NCI-H2081 (cell line): ENCODE measurements around the gene CCDC12.

ENCODE experiments used
- DNase-seq, 2 experiments: peaks; one replicate each; lab custom pipeline; 2025; lab: John Stamatoyannopoulos, UW

The CCDC12 gene

GRCh38 chr3:46874430-46874829 lies 102.1 kb downstream of the CCDC12 start:
- no peak for DNase-seq

GRCh38 chr3:46873521-46873920 lies 103.0 kb downstream of the CCDC12 start:
- DNase-seq = no peak
